H1 (cell line): ENCODE results near the gene ADO. TPM values are rescaled to one million over a fixed set of nuclear protein-coding genes. Genes with fewer than 3 reads are reported as not detected.

ENCODE experiments used
- CBX8 ChIP-seq: fragments of 300-800, 300-1000 bp; sonication (generic); IDR thresholded peaks from 2 replicates; pipeline ENCODE4 v1.7.1; 2016; ENCODE audit warnings: low read depth, low read length, borderline replicate concordance
- KDM1A ChIP-seq: fragments of 200-600, 300-600 bp; sonication (generic); IDR thresholded peaks from 2 replicates; pipeline ENCODE4 v1.7.1; 2016; ENCODE audit warnings: mild to moderate bottlenecking, low read length, borderline replicate concordance
- RNF2 ChIP-seq: fragments of 200-900, 300-1000 bp; sonication (generic); IDR thresholded peaks from 2 replicates; pipeline ENCODE4 v1.7.1; 2016; ENCODE audit warnings: borderline replicate concordance, low read depth, mild to moderate bottlenecking, antibody characterized with exemption, low read length; ENCODE audit not compliant: poor library complexity, severe bottlenecking; ENCODE audit errors: missing control alignments
- SIRT6 ChIP-seq: IDR thresholded peaks from one replicate; pipeline ENCODE4 v1.7.1; 2012; ENCODE audit warnings: low read length, inconsistent platforms
- polyA plus RNA-seq, 7 experiments: library from polyadenylated mRNA; depleted of rRNA in 3 of 7; stranded (reverse) in 5 of 7; unstranded in 2 of 7; fragments of >200 nt in 5 of 7; fragments of 200-250 nt in 2 of 7; gene quantifications; 1 replicate in 5 of 7; 2 replicates in 1 of 7; 4 replicates in 1 of 7; pipeline versions ENCODE4 v1.2.1 to v1.2.3, GENCODE V29; 2011 to 2013; ENCODE audit warnings: missing spikeins in 2 of 7, mixed read lengths in 2 of 7
- total RNA-seq: library from RNA; stranded (reverse); fragmentation: NEBNext Ultra II Directional; extraction: Animal tissue kit (Norgen Biotek cat#: 25700); gene quantifications from 2 replicates; pipeline ENCODE4 v1.2.1, GENCODE V29; 2021
- TF ChIP-seq, protein P1 (sequence below): fragments of 300-600 bp; sonication (generic); IDR thresholded peaks from 2 replicates; pipeline ENCODE4 v1.7.1; 2012; ENCODE audit warnings: low read length, moderate library complexity, mild to moderate bottlenecking, inconsistent platforms; ENCODE audit not compliant: insufficient replicate concordance
- TF ChIP-seq, protein P2 (sequence below): IDR thresholded peaks from 2 replicates; pipeline ENCODE4 v1.6.1; 2012; ENCODE audit warnings: inconsistent platforms

Gene ADO
- total and polyA plus RNA-seq, 2 of the 8 experiments (the other 6 are each of a cell fraction or from before 2014, with no cell fraction given): 18.7 to 27.9 TPM

DNA sequence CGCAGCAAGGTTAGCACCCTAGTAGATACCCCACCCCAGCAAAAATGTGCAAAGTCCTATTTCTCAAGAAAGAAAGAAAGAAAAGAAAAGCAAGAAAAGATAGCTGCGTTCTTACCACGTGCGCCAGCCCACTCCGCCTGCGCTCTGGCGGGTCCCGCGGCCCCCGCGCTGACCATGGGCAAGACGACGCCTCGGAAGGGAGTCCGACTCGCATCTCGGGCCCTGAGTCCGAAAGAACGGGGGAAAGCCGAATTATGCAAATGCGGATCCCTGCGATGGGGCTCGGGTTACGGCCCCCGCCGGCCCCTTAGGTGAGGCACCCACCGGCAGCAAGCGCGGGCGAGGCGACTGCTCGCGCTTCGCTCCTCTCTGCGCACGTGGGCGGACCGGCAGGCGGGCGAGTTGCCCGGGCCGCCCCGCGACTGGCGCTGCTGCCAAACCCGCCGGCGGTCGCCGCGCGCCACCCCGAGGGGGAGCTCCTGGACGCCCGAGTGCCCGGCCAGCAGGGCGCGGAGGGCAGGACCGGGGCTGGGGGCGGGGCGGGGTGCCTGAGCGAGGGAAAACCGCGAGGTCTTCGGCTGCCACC lies 14.0 kb downstream of the ADO start (continued):
- TF ChIP-seq, protein P1, sequence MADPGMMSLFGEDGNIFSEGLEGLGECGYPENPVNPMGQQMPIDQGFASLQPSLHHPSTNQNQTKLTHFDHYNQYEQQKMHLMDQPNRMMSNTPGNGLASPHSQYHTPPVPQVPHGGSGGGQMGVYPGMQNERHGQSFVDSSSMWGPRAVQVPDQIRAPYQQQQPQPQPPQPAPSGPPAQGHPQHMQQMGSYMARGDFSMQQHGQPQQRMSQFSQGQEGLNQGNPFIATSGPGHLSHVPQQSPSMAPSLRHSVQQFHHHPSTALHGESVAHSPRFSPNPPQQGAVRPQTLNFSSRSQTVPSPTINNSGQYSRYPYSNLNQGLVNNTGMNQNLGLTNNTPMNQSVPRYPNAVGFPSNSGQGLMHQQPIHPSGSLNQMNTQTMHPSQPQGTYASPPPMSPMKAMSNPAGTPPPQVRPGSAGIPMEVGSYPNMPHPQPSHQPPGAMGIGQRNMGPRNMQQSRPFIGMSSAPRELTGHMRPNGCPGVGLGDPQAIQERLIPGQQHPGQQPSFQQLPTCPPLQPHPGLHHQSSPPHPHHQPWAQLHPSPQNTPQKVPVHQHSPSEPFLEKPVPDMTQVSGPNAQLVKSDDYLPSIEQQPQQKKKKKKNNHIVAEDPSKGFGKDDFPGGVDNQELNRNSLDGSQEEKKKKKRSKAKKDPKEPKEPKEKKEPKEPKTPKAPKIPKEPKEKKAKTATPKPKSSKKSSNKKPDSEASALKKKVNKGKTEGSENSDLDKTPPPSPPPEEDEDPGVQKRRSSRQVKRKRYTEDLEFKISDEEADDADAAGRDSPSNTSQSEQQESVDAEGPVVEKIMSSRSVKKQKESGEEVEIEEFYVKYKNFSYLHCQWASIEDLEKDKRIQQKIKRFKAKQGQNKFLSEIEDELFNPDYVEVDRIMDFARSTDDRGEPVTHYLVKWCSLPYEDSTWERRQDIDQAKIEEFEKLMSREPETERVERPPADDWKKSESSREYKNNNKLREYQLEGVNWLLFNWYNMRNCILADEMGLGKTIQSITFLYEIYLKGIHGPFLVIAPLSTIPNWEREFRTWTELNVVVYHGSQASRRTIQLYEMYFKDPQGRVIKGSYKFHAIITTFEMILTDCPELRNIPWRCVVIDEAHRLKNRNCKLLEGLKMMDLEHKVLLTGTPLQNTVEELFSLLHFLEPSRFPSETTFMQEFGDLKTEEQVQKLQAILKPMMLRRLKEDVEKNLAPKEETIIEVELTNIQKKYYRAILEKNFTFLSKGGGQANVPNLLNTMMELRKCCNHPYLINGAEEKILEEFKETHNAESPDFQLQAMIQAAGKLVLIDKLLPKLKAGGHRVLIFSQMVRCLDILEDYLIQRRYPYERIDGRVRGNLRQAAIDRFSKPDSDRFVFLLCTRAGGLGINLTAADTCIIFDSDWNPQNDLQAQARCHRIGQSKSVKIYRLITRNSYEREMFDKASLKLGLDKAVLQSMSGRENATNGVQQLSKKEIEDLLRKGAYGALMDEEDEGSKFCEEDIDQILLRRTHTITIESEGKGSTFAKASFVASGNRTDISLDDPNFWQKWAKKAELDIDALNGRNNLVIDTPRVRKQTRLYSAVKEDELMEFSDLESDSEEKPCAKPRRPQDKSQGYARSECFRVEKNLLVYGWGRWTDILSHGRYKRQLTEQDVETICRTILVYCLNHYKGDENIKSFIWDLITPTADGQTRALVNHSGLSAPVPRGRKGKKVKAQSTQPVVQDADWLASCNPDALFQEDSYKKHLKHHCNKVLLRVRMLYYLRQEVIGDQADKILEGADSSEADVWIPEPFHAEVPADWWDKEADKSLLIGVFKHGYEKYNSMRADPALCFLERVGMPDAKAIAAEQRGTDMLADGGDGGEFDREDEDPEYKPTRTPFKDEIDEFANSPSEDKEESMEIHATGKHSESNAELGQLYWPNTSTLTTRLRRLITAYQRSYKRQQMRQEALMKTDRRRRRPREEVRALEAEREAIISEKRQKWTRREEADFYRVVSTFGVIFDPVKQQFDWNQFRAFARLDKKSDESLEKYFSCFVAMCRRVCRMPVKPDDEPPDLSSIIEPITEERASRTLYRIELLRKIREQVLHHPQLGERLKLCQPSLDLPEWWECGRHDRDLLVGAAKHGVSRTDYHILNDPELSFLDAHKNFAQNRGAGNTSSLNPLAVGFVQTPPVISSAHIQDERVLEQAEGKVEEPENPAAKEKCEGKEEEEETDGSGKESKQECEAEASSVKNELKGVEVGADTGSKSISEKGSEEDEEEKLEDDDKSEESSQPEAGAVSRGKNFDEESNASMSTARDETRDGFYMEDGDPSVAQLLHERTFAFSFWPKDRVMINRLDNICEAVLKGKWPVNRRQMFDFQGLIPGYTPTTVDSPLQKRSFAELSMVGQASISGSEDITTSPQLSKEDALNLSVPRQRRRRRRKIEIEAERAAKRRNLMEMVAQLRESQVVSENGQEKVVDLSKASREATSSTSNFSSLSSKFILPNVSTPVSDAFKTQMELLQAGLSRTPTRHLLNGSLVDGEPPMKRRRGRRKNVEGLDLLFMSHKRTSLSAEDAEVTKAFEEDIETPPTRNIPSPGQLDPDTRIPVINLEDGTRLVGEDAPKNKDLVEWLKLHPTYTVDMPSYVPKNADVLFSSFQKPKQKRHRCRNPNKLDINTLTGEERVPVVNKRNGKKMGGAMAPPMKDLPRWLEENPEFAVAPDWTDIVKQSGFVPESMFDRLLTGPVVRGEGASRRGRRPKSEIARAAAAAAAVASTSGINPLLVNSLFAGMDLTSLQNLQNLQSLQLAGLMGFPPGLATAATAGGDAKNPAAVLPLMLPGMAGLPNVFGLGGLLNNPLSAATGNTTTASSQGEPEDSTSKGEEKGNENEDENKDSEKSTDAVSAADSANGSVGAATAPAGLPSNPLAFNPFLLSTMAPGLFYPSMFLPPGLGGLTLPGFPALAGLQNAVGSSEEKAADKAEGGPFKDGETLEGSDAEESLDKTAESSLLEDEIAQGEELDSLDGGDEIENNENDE: no peak
- no peak for TF ChIP-seq SIRT6
- TF ChIP-seq, protein P2, sequence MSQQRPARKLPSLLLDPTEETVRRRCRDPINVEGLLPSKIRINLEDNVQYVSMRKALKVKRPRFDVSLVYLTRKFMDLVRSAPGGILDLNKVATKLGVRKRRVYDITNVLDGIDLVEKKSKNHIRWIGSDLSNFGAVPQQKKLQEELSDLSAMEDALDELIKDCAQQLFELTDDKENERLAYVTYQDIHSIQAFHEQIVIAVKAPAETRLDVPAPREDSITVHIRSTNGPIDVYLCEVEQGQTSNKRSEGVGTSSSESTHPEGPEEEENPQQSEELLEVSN: peak; percentile 98
- no peak for TF ChIP-seq CBX8
- TF ChIP-seq KDM1A: 0 out of 2 replicates have a peak, but pooled peaks have one; percentile 17
- TF ChIP-seq RNF2: peak; percentile 89
